GM19099 (cell line): ENCODE measurements around the gene SDK1.

ENCODE experiments used
- POLR2A ChIP-seq: IDR thresholded peaks from 3 replicates; pipeline ENCODE4 v1.6.1; 2011; ENCODE audit warnings: low read depth; ENCODE audit not compliant: insufficient read length; ENCODE audit errors: extremely low read depth

The SDK1 gene

DNA sequence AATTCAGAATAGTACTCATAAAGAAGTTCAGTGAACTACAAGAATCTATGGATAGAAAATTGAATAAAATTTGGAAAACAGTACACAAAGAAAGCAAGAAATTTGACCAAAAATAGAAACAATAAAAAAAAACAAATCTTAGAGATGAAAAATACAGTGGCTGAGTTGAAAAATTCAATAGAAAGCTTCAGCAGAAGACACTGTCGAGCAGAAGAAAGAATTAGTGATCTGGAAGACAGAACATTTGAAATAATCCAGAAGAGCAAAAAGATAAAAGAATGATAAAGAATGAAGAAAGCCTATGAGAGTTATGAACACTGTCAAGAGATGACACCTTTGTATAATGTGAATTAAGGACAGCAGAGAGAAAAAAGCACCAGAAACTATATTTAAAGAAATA, 480.6 kb downstream of the SDK1 start:
- TF ChIP-seq POLR2A, result no peak

DNA sequence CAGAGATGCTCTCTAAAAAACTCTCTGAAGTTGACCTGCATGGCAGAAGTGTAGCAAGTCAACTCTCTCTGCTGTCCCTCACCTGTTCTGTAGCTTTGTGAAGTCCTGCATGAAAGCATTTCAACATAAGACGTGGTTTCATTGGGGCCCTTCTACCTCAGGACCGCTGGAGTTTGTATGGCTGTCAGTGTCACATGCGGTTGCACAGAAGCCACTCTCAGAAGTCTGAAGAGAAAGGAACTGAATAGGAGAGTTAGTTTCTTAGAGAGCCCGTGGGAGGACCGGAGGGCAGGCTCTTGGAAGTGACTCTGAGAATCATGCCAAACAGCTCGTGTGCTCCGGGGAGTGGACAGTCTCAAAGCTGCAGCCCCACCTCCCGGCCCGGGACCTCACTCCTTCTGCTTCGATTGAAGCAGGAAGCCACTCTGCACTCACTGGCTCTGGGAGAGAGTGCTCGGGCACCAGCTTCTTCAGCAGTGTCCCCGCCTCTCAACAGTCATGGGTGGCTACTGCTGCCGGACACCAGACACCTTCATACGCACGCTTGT, 486.7 kb downstream of the SDK1 start:
- TF ChIP-seq POLR2A, result no peak

DNA sequence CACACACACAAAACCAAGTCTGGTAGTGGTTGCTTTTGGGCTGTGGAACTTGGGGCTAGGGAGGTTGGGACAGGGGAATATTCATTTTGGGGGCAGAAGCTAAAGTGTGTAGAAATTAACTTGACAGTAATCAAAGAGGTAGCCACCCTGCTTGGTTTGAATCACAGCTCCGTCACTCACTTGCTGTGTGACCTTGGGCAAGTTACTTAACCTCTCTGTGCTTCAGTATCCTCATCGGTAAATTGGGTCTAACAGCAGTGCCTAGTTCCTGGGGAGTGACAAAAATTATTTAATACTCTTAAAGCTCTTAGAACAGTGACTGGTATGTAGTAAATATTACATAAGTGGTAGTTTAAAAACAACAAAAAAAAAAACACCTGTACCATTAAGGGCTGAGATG, 489.8 kb downstream of the SDK1 start:
- no peak for TF ChIP-seq POLR2A

- TF ChIP-seq POLR2A, result no peak
These were observed 490.3 kb downstream of the SDK1 start for GRCh38 chr7:3791327-3791726.

- TF ChIP-seq POLR2A, result no peak
These were observed 494.1 kb downstream of the SDK1 start for GRCh38 chr7:3795141-3795540.

GRCh38 chr7:3795781-3796180, 494.7 kb downstream of the SDK1 start:
- TF ChIP-seq POLR2A, result no peak

- no peak for TF ChIP-seq POLR2A
These were observed 504.1 kb downstream of the SDK1 start for GRCh38 chr7:3805151-3805550.

DNA sequence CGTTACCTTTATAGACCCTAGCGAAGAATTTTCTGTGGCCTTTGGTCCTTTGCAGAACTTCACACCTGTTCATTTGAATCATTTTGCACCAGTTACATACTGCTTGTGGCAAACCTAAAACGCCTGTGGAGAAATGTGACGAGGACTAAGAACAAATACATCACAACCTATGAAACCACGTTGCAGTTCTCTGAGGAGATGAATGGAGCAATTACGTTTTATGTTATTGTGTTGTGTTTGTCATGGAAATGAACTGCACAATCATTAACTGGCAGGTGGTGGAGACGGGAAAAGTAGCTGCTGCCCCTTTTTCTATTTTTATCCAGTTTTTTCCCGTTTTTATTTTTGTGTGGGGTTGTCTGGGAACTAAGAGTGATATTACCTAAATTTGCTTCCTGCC, 505.5 kb downstream of the SDK1 start:
- TF ChIP-seq POLR2A, result no peak

GRCh38 chr7:3807824-3808223, 506.8 kb downstream of the SDK1 start:
- TF ChIP-seq POLR2A, result no peak

DNA sequence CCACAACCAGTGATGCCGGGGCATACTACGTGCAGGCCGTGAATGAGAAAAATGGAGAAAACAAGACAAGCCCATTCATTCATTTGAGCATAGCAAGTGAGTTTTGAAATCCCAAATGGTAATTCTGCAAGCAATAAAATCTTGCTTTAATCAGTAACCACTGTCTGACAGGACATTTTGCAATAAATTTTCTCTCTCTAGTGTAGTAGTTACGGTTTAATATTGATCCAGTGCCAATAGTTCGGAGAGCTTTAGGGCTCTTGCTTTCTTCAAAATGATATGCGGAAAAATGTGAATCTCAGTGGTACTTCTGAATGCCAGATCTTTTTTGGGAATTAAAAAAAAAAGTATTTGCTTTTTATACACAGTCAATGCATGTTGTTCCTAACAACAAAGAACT, 520.4 kb downstream of the SDK1 start:
- TF ChIP-seq POLR2A, result no peak

- no peak for TF ChIP-seq POLR2A
These were observed 524.4 kb downstream of the SDK1 start for GRCh38 chr7:3825491-3825890.

GRCh38 chr7:3832199-3832598, 531.1 kb downstream of the SDK1 start:
- TF ChIP-seq POLR2A, result no peak

GRCh38 chr7:3835109-3835508, 534.1 kb downstream of the SDK1 start:
- no peak for TF ChIP-seq POLR2A

DNA sequence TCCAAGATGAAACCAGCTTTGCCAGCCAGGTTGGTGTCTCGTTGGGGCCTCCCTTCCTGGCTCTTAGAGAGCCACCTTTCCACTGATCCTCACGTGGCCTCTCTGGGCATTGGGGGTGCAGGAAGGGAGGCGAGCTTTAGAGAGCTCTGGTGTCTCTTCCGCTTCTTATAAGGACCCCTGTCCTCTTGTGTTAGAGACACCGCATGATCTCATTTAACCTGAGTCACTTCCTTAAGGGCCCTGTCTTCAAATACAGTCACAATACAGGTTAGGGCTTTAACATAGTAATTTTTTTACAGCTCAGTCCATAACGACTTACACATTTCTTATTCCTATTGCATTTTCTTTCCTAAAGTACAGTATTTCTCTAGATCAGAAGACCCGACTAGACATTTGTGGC, 535.8 kb downstream of the SDK1 start:
- TF ChIP-seq POLR2A, result no peak

DNA sequence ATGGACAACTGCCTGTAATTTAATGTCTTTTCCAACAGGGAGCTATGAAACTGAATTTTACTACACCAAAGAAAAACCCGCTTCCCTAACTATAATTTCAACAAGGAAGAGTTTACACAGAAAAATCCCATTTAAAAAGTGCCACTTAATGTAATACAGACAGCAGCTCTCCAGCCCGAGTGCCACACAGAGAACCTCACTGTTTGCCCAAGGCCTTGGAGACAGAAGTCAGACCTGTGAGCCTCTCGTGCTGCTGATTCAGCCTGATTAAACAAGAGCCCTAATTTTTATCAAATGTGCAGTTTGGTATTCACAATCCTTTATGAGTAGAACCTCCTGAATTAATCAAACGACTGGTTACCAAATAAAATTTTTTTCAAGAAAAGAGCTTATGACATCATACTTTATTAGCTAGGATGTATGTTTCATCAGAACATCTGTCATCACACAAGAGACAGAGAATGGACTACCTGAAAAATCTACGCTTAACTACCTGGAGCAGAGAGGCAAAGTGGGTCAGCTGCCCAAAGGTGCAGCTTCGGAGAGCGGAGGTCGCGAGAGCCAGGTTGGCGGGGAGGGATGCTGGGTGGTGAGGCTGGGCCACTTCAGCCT, 543.6 kb downstream of the SDK1 start:
- TF ChIP-seq POLR2A, result no peak

DNA sequence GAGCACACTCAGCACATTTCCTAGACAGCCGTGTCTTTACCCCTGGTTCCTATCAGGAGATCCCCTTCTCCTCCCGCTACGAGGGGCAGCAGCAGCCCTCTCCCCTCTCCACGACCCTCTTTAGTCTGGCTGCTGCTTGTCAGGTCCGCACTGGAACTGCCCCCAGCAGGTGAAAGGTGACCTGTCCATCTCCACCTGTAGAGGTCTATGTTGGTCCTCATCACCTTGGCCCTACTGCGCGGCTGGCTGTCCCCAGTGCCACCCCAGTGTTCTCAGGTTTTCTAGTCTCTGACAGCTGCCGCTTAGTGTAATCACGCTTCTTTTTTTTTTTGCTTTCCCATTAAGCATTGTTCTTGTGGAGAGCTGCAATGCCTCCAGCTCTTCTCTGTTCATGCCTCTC, 545.7 kb downstream of the SDK1 start:
- TF ChIP-seq POLR2A, result no peak

DNA sequence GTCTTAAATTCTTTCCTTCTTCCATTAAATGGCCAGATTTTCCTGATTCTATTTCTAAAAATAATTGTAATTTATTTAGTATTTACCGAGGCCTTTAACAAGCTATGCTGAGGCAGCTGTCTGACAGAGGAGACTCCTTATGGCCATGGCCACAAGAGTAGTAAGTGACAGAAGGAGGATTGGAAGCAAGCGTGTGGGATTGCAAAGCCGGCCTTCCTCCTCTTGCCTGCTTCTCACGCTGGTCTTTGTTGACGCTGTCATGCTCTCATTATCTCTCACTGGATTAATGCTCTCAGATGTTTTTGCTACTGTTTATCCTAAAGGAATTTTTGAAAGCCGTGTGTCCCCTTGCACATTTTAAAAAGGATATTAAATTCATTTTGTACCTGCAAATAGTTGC, 546.3 kb downstream of the SDK1 start:
- no peak for TF ChIP-seq POLR2A

DNA sequence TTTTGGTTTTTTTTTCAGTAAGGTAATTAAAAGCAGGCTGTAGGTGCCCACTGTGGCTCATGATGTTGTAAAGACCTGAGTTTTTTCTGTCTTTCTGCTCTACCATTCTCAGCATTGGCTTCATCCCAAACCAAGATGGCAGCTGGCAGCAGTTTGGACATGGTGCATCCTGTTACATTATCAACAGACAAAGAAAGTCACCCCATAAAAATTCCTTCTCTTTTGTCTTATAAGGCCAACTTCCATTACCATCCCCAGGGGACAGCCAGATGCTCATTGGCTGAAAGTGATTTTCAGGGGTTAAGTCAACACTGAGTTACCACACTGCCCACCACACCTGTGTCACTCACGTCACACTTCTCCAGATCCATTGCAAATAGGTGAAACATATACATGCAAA, 558.4 kb downstream of the SDK1 start:
- TF ChIP-seq POLR2A, result no peak

DNA sequence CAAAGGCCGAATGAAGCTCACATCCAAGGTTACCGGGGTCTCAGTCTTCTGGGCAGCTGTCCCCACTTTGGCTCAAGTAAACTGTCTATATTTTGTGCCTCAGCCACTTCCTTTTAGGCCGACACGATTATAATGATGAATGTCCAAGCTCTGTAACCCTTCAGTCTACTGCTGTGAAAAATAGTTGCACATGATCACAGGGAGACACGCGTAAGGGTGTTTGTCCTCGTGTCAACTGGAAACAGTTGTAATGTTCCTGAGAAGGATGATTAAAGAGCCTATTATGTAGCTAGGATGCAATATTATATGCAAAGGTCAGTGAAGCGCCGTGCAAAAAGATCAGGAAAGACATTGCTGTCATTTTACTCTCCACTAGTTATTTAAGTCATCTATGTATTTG, 559.9 kb downstream of the SDK1 start:
- no peak for TF ChIP-seq POLR2A
